Measurements from ENCODE around the gene SERPINB3.
"Not testable (repeated sequence)": the region's sequence is repeated elsewhere in the genome, so short reads cannot be mapped to it uniquely, and the experiment has no call there.

The SERPINB3 gene

DNA sequence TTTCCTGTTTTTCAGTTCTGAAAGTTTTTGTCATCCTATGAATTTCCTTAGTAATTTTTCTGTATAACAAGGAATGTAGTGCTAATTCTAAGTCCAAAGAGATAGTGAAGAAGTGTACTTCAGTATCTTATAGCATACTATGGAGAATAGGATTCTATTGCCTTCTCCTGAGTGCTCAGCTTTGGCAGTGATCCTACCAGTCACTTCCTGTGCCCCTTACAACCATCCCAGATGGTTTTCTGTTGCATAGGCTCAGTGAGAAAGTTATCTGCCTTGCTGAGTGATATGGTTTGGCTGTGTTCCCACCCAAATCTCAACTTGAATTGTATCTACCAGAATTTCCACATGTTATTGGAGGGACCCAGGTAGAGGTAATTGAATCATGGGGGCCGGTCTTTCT, 17.0 kb downstream of the SERPINB3 start:
- not testable (repeated sequence) for DNase-seq

GRCh38 chr18:63644142-63644541, 17.6 kb downstream of the SERPINB3 start, which contains the start of gene SERPINB4:
Gene SERPINB4, minus strand, starts transcription at chr18:63644256. Its CDS starts 679 bp downstream, at chr18:63643577.
- not testable (repeated sequence) for DNase-seq

DNA sequence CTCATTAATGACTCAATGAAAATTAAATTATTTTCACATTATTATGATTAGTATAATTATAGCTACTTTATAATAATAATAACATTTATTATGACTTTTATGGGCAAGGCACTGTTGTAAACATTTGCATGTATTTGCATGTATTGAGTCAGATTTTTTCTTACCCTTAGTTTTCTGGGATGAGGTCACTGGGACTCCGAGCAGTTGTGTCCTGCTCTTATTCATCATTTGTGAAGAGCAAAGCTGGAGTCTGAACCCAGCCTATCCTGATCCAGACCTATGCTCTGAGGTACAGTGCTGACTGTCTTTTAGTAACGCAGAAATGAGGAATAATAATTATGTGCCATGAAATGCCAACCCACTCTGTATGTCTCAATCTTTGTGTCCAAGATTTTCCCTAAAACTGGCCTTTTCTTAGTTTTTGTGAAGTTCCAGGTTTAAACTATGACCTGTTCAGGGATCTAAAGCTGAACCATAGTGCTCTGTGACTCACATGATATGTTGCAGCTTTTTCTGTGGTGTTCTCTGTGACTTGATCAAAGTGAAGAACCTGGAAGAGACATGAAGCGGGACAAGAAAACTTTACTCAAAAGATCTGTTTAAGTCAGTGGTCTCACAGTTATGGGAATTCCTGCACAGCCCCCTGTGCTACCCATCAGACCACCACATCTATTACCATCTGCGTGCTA, 18.9 kb downstream of the SERPINB3 start:
- not testable (repeated sequence) for DNase-seq

DNA sequence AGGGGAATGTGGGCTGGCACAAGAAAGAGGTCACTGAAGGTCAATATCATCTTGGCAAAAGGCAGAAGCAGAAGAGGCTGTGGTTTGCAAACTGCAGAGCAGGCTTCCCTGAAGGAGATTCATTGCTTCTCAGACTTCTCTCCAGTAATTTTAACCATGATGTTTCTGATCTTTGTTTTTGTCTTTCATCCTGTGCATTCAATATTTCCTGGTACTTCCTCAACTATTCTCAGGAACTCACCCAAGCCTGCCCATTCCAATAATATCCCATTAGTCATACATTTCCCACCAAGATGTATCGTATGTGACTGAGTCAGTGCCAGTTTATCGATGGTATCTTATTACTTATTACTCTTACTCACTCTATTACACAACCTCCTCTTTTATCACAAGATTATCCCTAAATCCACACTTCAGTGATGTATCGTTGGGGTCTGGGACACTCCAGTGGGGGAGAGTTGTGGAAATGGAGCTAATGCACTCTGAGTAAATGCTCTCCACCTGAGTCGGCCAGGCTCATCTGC, 20.5 kb downstream of the SERPINB3 start:
- not testable (repeated sequence) for DNase-seq

GRCh38 chr18:63637703-63638102, 24.0 kb downstream of the SERPINB3 start:
- no peak for DNase-seq

DNA sequence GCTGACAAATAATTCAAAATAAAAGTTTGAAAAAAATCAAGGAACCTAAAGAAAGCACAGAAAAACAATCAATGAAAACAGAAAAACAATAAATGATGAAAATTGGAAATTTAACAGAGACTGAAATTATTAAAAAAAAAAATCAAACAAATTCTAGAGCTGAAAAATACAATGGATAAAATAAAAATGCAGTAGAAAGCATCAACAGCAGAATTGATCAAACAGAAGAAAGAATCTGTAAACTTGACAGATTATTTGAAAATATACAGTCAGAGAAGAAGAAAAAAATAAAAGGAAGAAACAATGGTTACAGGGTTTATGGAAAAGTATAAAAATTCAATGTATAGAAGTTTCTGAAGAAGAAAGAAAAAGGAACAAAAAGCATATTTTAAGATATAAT, 33.9 kb downstream of the SERPINB3 start:
- DNase-seq, result no peak

DNA sequence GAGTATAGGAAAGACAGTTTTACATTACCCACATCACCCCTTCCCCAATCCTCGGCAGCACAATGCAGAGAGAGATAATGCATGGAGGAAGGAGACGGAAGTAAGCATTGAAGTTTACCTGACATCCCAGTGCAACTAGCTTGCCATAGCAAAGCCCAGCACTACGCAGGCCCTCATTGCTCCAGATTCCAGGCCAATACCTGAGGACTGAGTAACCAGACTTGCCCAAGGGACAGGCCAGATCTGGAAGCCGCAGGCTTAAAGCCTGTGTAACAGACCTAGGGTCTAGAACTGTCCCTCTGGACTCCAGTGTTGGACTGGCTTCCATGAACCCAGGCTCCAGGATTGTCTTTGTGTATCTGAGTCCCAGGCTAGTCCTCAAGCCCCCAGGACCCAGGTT, 35.3 kb downstream of the SERPINB3 start:
- DNase-seq, result no peak

DNA sequence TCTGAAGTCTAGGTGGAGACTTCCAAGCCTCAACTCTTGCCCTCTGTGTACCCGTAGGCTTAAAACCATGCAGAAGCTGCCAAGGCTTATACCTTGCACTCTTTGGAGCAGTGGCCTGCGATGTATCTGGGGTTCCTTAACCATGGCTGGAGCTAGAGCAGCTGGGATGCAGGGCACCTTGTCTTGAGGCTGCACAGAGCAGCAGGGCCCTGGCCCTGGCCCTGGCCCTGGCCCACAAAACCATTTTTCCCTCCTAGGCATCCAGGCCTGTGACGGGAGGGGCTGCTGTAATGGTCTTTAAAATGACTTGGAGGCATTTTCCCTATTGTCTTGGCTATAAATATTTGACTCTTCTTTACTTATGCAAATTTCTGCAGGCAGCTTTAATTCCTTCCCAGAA, 36.8 kb downstream of the SERPINB3 start:
- no peak for DNase-seq

GRCh38 chr18:63619661-63620060, 42.0 kb downstream of the SERPINB3 start:
- no peak for DNase-seq

GRCh38 chr18:63617915-63618234, 43.8 kb downstream of the SERPINB3 start:
- no peak for DNase-seq

DNA sequence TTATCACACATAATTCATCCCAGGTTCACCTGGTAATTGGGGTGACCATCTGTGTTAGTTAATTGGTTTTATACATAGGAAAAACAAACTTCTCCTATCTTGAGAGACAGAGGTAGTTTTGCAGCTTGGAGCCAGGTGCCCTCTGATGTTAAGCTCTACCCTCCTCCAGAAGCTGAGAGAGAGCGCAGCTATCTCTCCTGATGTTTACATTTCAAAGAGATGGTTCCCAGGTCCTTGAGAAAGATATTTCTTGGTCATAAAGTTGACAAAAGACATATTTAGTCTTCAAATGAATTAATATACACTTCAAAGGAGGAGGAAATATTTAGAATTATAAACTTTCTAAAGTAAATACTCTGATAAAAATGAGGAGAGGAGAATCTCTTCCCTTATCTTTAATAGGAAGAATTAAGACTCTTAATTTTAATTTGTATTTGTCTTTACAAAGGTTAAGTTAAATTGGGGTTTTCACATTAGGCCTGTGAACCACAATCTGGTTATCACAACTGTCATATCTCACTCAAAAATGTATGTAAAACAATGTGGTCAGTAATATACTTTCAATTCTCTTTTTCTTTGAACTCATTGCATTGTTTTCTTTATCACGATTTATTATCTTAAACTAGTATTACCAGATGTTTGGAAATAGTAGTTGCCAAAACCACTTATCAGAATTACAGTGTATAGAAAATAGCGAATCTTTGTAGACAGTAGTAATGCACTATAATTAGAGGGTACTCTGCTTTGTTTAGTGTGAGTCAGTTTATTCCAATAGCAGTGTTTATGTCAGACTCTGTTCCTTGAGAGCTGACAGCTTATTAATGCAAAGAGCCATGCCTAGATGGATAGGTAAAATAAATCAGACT, 44.4 kb downstream of the SERPINB3 start:
- no peak for DNase-seq

DNA sequence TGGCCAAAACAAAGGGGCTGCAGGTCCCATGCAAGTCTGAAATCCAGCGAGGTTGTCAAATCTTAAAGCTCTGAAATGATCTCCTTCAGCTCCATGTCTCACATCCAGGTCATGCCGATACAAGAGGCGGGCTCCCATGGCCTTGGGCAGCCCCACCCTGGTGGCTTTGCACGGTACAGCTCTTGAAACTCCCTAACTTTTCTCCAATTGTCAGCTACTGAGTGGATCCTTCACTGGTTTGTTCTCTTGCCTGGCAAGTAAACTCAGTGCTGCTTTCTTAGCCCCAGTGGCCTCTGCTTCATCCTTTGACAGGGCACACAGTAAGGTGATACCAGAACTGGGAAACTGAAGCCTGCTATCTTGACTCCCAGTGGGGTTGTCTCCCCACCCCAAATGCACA, 48.3 kb downstream of the SERPINB3 start:
- DNase-seq, result no peak

DNA sequence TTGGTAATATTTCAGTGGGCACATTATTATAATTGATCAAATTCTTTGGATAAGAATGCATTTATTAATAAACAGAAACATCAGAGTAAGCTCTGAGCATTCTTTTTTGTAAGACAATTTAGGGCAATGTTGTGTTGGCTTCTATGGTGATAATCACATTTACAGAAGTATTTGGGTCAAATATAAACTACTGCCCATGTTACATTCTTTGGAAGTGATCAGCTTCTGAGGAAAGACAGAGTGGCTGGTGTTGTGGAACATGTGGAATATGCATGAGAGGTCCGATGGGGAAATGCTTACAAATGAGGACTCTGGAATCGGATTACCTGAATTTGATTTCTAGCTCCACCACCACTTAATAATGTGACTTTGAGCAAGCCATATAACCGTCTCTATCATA, 55.2 kb downstream of the SERPINB3 start:
- DNase-seq, result no peak
